GM19438 (cell line): ENCODE data around the gene RB1.
"Not testable (repeated sequence)": the region's sequence is repeated elsewhere in the genome, so short reads cannot be mapped to it uniquely, and the experiment has no call there.

Experiments
- ATAC-seq: cut with Tn5 transposase; IDR thresholded peaks from one replicate; pipeline ENCODE4 v1.9.1; 2021; ENCODE audit warnings: low read depth; ENCODE audit not compliant: unreplicated experiment

Gene RB1

GRCh38 chr13:48344264-48344663 lies 40.7 kb downstream of the RB1 start:
- no peak for ATAC-seq

- no peak for ATAC-seq
These were observed 43.0 kb downstream of the RB1 start for GRCh38 chr13:48346583-48346982.

- no peak for ATAC-seq
These were observed 46.0 kb downstream of the RB1 start for GRCh38 chr13:48349525-48349924.

GRCh38 chr13:48353590-48353989 lies 50.0 kb downstream of the RB1 start:
- no peak for ATAC-seq

GRCh38 chr13:48355524-48355923 lies 52.0 kb downstream of the RB1 start:
- not testable (repeated sequence) for ATAC-seq

GRCh38 chr13:48356750-48357149 lies 53.2 kb downstream of the RB1 start:
- ATAC-seq: no peak

GRCh38 chr13:48369988-48370387 lies 66.4 kb downstream of the RB1 start:
- ATAC-seq: no peak

GRCh38 chr13:48370815-48371214 lies 67.3 kb downstream of the RB1 start:
- no peak for ATAC-seq

- no peak for ATAC-seq
These were observed 74.3 kb downstream of the RB1 start for GRCh38 chr13:48377857-48378256.

GRCh38 chr13:48380581-48380980 lies 77.0 kb downstream of the RB1 start:
- no peak for ATAC-seq

- ATAC-seq: no peak
These were observed 79.8 kb downstream of the RB1 start for GRCh38 chr13:48383384-48383783.

- ATAC-seq: no peak
These were observed 83.3 kb downstream of the RB1 start for GRCh38 chr13:48386816-48387215.

- ATAC-seq: no peak
These were observed 87.7 kb downstream of the RB1 start for GRCh38 chr13:48391257-48391656.

- ATAC-seq: no peak
These were observed 89.6 kb downstream of the RB1 start for GRCh38 chr13:48393030-48393697.

- ATAC-seq: no peak
These were observed 90.1 kb downstream of the RB1 start for GRCh38 chr13:48393698-48394085.

- no peak for ATAC-seq
These were observed 94.2 kb downstream of the RB1 start for GRCh38 chr13:48397744-48398143.

- no peak for ATAC-seq
These were observed 95.0 kb downstream of the RB1 start for GRCh38 chr13:48398450-48399095.

GRCh38 chr13:48400090-48400694 lies 96.6 kb downstream of the RB1 start:
- ATAC-seq: no peak

GRCh38 chr13:48400850-48401291 lies 97.3 kb downstream of the RB1 start:
- no peak for ATAC-seq

GRCh38 chr13:48401480-48401879 lies 97.9 kb downstream of the RB1 start:
- ATAC-seq: no peak

- no peak for ATAC-seq
These were observed 98.9 kb downstream of the RB1 start for GRCh38 chr13:48402325-48402932.
